PC-3 (cell line): Measurements from ENCODE around the gene THOC2.

Experiments
- EZH2 ChIP-seq: fragments of 300-600 bp; sonication (generic); IDR thresholded peaks from one replicate; pipeline ENCODE4 v1.6.1; 2017; ENCODE audit warnings: antibody characterized with exemption, mild to moderate bottlenecking, low read length; ENCODE audit not compliant: unreplicated experiment
- TF ChIP-seq, protein P1 (sequence below): fragments of 300-600 bp; sonication (generic); conservative IDR thresholded peaks from 2 replicates; pipeline ENCODE4 v1.5.1; 2017; ENCODE audit warnings: antibody characterized with exemption, low read depth, mild to moderate bottlenecking, low read length

DNA sequence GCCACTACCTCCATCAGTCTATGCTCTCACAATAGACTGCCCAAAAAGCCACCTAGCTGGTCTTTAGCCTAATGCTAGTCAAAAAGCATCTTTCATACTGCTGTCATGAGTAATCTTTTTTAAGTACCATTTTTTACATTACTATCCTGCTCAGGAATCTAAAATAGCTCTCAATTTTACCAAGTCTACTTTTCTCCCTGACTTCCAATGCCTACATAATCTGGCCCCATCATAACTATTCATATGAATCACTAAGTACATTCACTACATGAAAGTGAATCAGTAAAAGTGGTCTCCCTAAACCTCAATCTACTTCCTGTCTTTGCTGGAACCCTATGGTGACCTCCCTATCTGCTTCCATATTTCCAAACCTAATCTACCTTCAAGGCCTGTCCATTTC, 105.9 kb downstream of the THOC2 start:
- TF ChIP-seq, protein P1, sequence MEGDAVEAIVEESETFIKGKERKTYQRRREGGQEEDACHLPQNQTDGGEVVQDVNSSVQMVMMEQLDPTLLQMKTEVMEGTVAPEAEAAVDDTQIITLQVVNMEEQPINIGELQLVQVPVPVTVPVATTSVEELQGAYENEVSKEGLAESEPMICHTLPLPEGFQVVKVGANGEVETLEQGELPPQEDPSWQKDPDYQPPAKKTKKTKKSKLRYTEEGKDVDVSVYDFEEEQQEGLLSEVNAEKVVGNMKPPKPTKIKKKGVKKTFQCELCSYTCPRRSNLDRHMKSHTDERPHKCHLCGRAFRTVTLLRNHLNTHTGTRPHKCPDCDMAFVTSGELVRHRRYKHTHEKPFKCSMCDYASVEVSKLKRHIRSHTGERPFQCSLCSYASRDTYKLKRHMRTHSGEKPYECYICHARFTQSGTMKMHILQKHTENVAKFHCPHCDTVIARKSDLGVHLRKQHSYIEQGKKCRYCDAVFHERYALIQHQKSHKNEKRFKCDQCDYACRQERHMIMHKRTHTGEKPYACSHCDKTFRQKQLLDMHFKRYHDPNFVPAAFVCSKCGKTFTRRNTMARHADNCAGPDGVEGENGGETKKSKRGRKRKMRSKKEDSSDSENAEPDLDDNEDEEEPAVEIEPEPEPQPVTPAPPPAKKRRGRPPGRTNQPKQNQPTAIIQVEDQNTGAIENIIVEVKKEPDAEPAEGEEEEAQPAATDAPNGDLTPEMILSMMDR = no peak
- TF ChIP-seq EZH2 = no peak
